ENCODE data around the gene CCNY. TPM values are rescaled to one million over a fixed set of nuclear protein-coding genes. Genes with fewer than 3 reads are reported as not detected.

CCNY gene
- total RNA-seq, 4 donors from 2014 or later = 23.3 to 72.3 (median 26.7) TPM

DNA sequence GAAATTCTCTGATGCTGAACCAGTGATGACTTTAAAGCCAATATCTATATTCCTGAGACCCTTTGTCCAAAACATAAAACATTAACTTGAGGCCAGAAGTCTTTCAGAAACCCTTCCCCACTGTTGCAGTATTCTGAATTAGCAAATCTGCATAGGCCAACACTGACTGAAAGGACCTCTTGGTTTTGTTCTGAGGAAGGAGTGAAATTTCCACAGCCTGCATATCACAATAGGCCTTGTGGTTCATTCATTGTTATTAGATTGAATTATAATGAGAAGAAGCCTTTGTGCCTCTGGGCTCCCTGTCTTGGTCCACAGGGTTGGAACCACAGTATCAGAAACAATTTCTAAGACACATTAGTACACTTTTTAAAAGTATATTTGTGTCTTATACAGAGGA is 90.3 kb downstream of the CCNY start:
- no peak for TF ChIP-seq POLR2A (IDR thresholded peaks at IDR 0.05)
- TF ChIP-seq, protein P1, sequence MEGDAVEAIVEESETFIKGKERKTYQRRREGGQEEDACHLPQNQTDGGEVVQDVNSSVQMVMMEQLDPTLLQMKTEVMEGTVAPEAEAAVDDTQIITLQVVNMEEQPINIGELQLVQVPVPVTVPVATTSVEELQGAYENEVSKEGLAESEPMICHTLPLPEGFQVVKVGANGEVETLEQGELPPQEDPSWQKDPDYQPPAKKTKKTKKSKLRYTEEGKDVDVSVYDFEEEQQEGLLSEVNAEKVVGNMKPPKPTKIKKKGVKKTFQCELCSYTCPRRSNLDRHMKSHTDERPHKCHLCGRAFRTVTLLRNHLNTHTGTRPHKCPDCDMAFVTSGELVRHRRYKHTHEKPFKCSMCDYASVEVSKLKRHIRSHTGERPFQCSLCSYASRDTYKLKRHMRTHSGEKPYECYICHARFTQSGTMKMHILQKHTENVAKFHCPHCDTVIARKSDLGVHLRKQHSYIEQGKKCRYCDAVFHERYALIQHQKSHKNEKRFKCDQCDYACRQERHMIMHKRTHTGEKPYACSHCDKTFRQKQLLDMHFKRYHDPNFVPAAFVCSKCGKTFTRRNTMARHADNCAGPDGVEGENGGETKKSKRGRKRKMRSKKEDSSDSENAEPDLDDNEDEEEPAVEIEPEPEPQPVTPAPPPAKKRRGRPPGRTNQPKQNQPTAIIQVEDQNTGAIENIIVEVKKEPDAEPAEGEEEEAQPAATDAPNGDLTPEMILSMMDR (IDR thresholded peaks at IDR 0.05) = no peak
- intact Hi-C loops (cut with DNase I; ENCODE audit: low total_unique reads) = no loop called here
- no peak for DNase-seq (ENCODE audit: low spot score in 2 of 2)
- H3K4me3 ChIP-seq (ENCODE audit: low read depth, poor library complexity, severe bottlenecking) = no peak overlapping the region

DNA sequence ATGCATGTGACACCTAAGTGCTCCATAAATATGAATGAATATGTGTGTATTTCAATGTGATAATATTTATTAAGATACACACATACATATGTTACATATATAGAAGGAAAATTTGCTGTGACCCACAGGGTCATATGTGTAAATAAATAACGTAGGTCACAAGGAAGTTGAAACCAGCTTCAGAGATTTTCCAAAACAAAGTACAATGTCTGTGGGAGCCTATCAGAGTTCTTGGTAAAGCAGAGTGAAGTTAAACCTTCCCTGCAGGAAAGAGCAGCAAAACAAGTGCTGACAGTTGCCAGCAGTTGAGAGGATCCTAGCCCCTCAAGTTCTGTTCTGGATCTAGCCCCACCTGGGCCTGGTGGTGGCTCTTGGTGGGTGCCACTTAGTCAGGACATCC is 91.2 kb downstream of the CCNY start:
- TF ChIP-seq POLR2A (IDR thresholded peaks at IDR 0.05) = no peak
- TF ChIP-seq, protein P1 (IDR thresholded peaks at IDR 0.05) = no peak
- DNase-seq (ENCODE audit: low spot score in 2 of 2) = no peak

DNA sequence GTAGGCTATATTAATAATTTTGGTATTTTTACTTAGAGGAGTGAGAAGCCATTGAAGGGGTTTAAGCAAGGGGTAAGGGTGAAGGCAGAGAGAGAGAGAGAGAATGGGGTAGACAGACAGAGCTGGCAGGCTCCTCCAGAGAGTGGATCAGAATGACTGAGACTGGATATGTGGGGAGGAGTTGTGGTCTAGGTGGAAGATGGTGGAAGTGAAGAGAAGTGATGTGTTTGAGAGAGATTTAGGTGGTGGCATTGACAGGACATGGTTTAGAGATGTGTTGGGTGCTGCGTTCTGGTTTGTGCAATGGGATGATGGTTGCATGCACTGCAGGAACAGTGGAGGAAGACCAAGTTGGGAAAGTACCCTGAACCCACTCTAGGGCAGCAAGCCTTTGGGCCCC is 92.2 kb downstream of the CCNY start:
- H3K4me3 ChIP-seq (ENCODE audit: low read depth, poor library complexity, severe bottlenecking) = no peak overlapping the region
- intact Hi-C loops (cut with DNase I; ENCODE audit: low total_unique reads) = no loop called here
- WGBS, 2 donors = 97 to 100% methylated on average over 1 of the region's 1 CpG
- no peak for DNase-seq (ENCODE audit: low spot score in 2 of 2)
- TF ChIP-seq, protein P1 (IDR thresholded peaks at IDR 0.05) = no peak
- no peak for TF ChIP-seq POLR2A (IDR thresholded peaks at IDR 0.05)

More for the DNA sequence above, 91.2 kb downstream of the CCNY start:
- no peak overlapping the region for H3K4me3 ChIP-seq (ENCODE audit: low read depth, poor library complexity, severe bottlenecking)
- 82 to 86% methylated on average over 1 of the region's 1 CpG for WGBS, 2 donors
- intact Hi-C loops (cut with DNase I; ENCODE audit: low total_unique reads) = no loop called here

DNA sequence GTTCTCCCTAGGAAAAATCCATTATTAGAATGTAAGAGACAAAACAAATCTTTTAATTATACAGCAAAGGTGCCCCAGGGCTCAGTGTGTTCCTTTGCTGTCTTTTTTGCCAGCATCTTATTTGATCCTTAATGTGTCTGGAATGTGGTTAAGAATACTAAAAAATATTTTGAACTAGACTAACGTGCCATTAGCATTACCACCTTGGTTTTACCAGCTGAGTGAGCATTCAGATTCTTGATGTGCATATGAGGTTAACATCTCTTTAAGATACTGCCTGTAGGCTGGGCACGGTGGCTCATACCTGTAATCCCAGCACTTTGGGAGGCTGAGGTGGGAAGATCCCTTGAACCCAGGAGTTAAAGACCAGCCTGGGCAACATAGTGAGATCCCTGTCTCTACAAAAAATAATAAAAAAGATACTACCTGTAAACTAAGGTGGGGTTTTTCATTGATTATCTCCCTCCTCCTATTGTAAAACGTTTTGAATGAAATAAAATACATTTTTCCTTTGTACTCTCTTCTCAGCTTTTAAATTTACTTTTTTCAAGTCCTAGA is 96.6 kb downstream of the CCNY start:
- 65 to 71% methylated on average over 3 of the region's 3 CpGs for WGBS, 2 donors
- TF ChIP-seq POLR2A (IDR thresholded peaks at IDR 0.05) = no peak
- TF ChIP-seq, protein P1 (IDR thresholded peaks at IDR 0.05) = no peak
- H3K4me3 ChIP-seq (ENCODE audit: low read depth, poor library complexity, severe bottlenecking) = no peak overlapping the region
- no peak for DNase-seq (ENCODE audit: low spot score in 2 of 2)
- intact Hi-C loops (cut with DNase I; ENCODE audit: low total_unique reads) = no loop called here

DNA sequence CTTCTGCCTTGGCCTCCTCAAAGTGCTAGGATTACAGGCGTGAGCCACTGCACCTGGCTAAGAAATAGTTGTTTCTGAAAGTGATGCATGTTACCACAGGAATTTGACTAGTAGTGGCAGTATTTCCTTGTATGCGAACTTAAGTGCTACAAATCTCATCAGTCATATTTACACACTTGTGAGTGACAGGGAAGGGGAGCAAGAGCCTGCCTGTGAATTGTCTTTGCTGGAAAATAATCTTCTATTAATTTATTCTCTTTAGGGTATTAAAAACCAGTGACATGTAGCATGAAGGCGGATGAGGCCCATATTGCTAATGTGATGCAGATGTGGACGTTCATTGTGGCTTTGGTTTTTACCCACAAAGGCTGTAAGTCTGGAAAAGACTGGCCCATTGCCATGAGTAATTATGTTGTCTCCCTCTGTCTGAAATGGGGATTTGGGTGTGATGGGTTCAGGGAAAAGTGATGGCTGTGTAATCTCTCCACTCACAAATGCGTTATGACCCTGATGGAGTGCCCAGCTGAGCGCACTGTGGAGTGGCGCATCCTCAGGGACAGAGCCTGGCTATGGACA is 97.6 kb downstream of the CCNY start:
- intact Hi-C loops (cut with DNase I; ENCODE audit: low total_unique reads) = no loop called here
- DNase-seq (ENCODE audit: low spot score in 2 of 2) = no peak
- WGBS, 2 donors = 66% methylated on average over 7 of the region's 7 CpGs

More for the DNA sequence above, 97.6 kb downstream of the CCNY start:
- TF ChIP-seq POLR2A (IDR thresholded peaks at IDR 0.05) = no peak
- TF ChIP-seq, protein P1 (IDR thresholded peaks at IDR 0.05) = no peak
- no peak overlapping the region for H3K4me3 ChIP-seq (ENCODE audit: low read depth, poor library complexity, severe bottlenecking)

All from lower leg skin (tissue), 4 donors.